CD4-positive, alpha-beta T cell treated with Interleukin-6 at 100 ng/mL for 8 hours (primary cell): ENCODE measurements around the gene PML.

ENCODE experiments used
- DNase-seq: peaks from one replicate; pipeline ENCODE4 v3.0.0-alpha.2; 2020; ENCODE audit warnings: mixed read lengths, low spot score

Gene PML

DNA sequence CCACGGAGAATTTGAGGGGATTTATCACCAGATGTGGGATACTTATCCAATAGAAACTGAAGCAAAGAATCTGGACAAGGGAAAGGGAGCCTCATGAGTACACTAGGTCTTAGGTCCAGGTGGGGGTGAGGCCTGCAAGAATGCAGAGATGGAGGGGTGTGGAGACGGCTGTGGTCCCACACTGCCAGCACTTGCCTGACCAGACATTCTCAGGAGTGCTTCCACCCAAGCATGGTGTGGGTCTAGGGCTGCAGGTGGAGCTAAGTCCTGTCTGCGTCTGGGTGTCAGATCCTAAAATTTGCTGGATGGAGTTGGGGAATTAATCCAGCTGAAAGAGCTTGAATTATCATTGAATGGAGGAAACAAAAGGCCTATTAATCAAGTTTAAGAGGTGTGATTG is 14.4 kb downstream of the PML start:
- no peak for DNase-seq

DNA sequence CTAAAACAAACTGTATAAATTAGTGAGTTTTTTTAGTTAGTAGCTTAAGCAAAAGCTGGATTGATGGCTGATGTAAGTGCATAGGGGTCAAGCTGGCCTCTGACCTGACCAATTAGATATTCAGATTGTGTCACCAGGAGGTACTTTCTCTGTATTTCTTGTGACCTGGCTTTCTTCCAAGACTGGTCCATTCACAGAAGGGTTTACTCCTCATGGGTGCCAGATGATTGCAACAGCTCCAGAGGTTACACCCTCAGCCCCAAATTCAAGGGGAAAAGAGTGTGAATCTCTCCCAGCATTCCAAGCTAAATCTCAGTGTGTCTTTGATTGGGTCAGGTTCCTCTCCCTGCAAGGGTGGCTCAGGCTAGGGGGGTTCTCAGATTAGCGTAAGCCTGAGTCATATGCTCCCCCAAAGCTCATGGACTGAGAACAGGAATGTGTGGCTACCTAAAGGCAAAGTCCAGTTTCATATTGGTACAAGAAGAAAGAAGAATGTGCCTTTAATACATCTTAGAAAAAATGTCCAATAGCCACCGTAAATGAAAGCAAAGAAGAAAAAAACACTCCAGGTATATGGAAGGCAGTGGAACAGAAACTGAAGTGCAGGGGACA is 16.5 kb downstream of the PML start:
- DNase-seq = no peak

DNA sequence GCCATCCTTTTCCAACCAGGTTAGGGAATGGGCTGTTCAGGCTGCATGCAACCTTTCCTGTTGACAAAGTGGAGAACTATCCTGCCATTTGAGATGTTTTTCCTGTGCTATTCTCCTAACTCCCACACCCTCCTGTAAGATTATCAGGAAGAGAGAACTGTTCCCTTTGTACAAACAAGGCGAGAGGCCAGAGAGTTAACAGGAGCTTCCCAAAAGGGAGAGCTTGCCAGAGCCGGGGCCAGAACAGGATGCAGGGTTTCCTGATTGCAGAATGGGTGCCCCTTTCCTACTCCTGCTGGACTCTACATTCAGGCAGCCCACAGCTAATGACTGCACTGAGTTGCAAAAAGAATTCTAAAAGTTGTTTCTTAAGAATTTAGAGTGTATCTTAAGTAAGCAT is 17.1 kb downstream of the PML start:
- no peak for DNase-seq

DNA sequence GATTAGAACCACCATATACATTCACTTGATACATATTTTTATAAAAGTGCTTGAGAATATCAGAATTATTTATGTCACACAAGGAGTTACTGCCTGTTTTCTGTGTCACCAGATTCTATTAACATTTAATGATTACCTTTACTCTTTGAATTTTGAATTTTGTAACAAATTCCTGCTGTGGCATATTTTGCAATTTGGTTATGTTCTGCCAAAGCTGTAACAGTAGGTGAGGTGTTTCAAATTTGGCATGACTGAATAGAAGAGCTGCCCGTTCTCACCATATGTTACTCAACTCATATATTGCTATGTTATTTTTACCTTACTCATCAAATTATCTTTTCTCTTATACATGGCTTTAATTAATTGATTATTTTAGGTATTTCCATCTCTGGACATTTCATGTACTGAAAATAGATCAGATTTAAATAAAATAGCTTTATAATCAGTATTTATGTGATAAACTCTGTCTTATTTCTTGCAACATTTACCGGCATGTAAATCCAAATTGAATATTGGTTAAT is 18.9 kb downstream of the PML start:
- DNase-seq = no peak

DNA sequence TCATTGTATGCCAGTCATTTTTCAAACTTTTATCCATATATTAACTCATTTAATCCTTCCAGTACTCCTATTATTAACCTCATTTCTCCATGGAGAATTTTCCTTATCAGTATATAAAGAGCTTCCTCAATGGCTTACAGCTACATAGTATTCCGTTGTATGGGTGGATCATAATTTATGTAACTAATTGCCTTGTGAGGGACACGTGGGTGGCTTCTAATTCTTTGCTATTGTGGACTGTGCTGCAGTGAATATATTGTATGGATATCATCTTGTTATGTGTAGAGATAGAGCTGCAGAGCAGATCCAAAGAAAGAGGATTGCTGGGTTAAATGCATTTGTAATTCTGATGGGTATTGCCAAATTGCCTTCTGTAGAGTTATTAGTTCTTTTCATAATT is 25.2 kb downstream of the PML start:
- no peak for DNase-seq

DNA sequence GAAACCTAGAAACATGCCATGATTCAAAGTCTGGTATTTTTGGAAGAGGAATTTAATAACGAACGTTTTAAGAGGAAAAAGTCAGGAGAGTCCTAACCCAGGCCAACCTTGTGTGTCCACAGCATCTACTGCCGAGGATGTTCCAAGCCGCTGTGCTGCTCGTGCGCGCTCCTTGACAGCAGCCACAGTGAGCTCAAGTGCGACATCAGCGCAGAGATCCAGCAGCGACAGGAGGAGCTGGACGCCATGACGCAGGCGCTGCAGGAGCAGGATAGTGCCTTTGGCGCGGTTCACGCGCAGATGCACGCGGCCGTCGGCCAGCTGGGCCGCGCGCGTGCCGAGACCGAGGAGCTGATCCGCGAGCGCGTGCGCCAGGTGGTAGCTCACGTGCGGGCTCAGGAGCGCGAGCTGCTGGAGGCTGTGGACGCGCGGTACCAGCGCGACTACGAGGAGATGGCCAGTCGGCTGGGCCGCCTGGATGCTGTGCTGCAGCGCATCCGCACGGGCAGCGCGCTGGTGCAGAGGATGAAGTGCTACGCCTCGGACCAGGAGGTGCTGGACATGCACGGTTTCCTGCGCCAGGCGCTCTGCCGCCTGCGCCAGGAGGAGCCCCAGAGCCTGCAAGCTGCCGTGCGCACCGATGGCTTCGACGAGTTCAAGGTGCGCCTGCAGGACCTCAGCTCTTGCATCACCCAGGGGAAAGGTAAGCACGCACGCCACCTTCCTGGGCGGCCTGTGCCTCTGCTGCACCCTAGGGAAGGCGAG is 28.4 kb downstream of the PML start:
- DNase-seq = no peak

DNA sequence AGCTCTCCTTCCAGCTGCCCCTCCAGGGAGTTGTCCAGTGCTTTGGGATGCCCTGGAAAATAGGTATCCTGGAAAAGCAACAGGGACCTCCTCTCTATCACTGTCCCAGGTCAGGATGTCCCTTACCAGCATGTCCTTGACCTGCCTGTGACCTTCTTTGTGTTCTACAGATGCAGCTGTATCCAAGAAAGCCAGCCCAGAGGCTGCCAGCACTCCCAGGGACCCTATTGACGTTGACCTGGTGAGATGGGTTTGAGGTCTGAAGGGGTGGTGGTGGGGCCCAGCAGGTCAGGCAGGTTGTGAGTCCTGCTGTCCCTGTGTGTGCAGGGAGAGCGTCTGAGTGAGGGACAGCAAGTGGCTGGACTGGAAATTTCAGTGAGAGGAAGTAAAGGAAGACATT is 30.2 kb downstream of the PML start:
- DNase-seq = no peak

DNA sequence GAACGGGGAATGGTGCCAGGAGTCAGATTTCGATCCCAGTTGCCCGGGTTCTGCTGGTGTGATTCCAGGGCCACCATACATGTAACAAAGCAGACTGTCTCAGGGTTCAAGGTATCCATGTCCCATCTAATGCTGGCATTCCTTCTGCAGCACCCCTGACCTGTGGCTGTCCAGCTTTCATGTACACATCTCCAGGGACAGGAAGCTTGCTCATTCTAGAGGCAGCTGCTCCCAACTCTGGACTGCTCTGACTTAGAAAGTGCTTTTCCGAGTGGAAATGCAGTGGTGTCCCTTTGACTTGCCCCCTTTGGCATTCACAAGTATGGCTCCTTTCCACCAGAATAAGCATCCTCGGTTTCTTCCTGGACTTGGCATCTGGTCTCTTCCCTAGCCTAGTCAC is 30.9 kb downstream of the PML start:
- no peak for DNase-seq

DNA sequence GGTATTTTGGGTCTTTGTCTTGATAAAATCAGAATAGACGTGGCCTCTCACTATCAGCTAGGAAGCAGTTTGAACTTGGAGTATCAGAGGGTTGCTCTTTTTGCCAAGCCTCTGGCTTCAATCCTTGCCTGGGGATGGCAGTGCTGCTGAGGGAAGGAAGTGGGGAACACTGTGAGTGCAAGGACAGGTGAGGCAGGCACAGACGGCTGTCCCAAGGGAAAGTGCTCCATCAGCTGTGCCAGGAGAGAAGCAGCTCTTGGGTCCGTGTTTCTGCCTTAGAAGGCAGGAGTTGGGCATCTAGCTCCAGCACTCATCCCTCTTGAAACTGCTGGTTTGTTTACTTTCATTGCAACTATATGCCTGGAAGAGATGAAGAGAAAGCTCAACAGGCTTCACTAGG is 33.2 kb downstream of the PML start:
- no peak for DNase-seq

DNA sequence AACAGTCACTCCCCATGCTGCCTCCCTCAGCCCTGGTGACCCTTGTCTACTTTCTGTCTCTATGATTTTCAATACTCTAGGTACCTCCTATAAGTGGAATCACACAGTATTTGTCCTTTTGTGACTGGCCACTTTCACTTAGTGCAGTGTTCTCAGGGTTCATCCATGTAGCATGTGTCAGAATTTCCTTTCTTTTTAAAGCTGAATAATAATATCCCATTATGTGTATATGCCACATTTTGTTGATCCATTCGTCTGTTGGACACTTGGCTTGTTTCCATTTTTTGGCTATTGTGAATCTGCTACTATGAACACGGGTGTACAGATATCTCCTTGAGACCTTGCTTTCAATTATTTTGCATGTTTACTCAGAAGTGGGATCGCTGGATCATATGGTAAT is 34.1 kb downstream of the PML start:
- no peak for DNase-seq

DNA sequence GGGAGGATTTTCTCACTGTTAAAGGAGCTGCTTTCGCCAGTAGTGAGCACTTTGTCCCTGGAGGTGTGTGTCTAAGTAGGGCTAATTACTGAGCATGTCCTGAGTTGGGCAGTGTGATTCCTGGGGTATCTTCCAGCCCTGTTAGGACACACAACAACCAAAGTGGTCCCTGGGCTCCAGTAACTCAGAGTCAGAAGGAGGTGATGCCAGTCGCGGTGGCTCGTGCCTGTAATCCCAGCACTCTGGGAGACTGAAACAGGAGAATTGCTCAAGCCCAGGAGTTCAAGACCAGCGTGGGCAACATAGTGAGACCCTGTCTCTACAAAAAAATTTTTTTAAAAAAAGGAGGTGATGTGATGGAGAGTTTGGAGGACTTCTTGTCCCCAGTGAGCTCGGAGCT is 37.5 kb downstream of the PML start:
- DNase-seq = no peak

DNA sequence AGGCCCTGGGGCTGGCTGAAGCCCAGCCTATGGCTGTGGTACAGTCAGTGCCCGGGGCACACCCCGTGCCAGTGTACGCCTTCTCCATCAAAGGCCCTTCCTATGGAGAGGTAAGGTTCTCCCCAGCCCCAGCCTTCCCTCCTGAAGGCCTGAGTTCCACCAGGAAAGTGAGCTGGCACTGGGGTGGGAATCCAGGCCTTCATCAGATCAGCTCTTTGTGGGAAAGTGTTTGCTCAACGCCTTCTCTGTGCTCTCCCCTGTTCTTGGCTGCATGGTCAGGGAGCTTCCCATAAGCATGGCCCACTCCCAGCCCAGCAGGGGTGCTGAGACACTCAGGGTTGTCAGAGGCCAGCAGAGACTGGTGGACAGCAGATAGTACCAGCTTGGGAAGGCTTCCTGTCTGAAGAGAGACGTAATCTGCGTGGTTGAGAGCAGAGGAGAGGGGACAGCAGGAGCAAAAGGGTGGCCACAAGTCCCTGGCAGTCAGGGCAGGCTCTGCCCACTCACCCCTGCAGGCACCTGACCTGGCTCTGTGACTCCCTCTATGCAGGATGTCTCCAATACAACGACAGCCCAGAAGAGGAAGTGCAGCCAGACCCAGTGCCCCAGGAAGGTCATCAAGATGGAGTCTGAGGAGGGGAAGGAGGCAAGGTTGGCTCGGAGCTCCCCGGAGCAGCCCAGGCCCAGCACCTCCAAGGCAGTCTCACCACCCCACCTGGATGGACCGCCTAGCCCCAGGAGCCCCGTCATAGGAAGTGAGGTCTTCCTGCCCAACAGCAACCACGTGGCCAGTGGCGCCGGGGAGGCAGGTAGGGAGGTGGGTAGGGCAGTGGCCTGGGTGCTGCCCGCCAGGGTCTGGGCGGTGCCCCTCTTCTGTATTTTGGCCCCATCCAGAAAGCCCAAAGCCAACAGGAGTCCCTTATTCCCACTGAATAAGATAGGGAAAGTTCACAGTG is 38.4 kb downstream of the PML start:
- no peak for DNase-seq

DNA sequence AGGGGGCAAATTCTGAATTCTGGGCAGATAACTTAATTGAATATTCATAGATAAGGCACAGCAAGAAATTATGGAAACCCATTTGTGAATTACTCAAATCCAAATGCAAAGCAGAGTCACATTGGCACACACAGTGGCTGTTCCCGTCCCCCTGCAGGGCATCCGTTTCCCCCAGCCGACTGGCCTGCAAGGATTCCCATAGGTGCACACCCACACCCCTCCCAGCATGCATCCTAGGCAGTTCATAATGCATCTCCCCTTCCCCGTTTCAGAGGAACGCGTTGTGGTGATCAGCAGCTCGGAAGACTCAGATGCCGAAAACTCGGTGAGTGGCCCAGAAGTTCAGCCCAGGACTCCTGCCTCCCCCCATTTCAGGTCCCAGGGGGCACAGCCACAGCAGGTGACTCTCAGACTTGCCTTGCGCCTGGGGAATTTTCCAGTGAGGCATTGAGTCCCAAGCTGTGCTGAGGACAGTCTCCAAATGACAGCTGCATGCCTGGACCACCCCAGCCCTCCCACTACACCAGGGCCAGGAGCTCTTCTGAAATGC is 39.8 kb downstream of the PML start:
- no peak for DNase-seq

DNA sequence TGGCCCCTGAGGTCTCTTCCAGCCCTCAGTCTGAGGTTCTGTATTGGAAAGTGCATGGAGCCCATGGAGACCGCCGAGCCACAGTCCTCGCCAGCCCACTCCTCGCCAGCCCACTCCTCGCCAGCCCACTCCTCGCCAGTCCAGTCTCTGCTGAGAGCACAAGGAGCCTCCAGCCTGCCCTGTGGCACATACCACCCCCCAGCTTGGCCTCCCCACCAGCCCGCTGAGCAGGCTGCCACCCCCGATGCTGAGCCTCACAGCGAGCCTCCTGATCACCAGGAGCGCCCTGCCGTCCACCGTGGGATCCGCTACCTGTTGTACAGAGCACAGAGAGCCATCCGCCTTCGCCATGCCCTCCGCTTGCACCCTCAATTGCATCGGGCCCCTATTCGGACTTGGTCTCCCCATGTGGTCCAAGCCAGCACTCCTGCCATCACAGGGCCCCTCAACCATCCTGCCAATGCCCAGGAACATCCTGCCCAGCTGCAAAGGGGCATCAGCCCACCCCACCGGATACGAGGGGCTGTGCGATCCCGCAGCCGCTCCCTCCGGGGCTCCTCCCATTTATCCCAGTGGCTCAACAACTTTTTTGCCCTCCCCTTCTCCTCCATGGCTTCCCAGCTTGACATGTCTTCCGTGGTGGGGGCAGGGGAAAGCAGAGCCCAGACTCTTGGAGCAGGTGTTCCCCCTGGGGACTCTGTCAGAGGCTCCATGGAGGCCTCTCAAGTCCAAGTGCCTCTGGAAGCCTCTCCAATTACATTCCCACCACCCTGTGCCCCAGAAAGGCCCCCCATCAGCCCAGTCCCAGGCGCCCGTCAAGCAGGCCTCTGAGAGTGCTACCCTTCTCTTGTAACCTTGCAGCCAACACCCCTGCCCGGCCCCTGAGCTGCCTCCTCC is 40.9 kb downstream of the PML start:
- no peak for DNase-seq

DNA sequence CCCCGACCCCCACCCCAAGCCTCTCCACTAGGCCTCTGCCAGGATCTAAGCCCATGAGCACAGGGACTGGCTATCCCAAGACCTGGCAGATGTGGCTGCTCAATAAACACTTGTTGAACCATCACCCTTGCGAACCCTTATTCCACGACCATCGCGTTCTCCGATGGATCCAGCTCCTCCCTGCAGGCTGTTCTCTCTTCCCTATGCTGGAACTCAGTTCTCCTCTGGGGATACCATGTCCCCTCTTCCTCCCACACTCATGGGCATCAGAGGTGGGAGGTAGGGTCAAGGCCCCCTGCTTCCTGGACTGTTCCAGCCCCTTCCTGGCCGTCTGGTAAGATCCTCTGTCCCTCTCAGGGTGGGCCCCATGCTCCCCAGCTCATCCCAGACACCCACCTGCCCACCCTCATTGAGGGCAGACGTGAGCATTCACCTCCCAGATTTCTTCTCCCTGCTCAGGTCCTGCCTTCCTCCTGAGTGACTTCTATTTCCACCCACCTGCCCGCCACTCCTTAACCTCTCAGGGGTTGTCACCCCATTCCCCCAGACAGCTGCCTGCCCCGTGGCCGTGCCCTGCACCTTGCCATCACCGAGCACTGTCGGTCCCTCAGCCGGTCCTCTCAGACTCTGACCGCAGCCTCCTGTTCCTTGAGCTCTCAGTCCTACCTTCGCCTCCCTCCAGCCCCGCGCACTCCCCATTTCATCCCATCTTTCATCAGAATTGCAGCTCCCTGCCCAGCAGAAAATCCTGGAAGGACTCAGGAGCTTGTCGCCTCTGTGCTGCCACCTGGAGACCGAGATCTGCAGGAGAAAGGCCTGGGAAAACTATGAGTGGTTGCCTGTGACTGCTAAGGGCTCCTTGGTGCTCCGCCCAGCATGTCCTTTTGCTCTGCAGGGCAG is 42.0 kb downstream of the PML start:
- DNase-seq = no peak

DNA sequence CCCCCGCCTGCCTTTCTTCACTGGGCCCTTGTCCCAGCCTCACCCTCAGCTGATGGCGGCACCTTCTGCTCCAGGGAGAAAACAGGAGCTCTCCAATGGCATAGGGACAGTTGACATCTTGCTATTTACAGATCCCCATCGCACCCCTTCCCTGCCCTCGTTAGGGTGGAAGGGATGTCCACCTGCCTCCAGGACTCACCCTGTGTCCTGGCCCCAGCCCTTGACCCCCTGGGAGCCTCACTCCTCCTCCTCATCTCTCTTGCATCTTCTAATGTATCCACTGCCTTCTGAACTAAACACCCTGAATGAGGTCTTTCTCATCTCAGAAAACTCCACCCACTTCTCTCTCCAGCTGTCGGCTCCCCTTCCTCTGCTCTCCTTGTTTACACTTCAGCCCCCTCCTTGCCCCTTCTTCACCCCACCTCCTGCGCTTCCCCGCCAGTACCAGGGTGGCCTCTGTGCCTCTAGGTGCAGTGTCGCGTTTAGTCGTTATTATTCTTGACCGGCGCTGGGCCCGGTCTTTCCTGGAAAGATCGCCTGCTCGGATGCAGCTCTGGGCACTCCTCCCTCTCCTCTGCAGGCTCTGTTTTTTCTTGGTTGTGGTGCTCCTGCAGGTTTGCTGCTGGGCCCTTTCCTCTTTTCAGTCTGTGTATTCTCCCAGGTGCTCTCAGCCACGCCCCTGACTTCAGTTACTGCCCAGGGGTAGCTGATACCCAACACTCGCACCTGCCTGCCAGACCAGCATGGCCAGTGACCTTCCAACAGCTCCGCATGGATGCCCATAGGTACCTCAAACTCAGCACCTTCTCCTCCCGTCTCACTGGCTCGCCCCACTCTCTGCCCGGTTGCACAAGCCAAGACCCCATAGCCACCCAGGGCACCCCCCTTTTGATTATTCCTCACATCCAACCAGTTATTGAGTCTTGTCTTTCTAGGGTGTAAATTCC is 42.9 kb downstream of the PML start:
- DNase-seq = no peak

DNA sequence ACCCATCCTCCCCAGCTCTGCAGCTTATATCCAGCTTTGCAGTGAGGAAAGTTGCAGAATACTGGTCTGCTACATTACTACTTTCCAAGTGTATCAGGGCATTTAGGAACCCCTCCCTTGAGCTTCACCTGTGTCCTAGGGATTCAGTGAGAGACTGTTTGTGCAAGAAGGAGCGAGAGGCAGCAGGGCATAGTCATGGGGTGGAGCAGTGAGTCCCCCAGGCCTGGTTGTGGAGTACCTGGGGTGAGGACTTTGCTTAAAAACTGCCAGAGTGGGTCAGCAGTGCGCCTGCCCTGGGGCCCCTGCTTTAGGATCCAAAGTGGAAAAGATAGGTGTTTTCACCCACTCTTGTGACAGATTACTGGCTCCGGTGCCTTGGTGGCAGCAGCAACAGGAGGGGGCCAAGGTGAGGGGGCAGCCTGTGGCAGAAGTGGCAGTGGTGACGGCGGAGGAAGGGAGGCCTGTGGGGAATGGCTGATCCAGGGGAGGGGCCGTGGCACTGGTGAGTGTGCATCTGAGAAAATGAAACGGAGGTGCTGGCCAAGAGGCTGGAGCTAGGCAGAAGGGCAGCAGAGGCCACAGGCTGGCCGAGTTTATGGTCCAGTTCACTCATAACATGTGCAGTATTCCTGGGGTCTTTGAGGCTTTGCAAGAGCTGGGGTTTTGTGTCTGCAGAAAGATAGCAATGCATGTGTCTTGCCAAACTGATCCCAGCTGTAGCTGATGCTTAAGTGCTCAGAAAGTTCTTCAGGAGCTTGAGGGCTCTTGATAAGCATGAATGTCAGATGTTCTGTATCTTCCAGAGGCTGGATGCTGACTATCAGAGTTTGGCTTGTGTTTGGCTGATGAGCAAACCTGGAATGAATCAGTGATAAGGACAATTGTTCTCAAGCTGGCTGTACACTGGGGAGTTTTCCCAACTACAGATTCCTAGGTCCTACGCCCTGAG is 44.5 kb downstream of the PML start:
- no peak for DNase-seq

DNA sequence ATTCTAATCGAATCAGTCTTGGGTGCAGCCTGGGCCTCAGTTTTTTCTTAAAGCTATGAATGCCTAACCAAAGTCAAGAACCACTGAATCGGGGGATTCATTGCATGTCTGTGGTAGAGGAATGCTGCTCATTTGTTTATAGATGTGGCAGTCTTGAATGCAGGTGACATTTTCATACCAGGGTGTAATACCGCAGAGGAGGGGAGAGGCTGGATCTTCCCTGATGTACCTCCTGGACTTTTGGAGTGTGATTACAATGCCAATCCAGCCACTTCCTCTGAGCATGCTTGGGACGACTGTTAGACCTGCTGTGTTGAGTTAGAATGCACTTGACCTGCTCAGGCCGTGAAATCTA is 45.1 kb downstream of the PML start:
- DNase-seq = no peak
